AG04450 (cell line): ENCODE data around the gene ERCC5. TPM values are rescaled to one million over a fixed set of nuclear protein-coding genes. Genes with fewer than 3 reads are reported as not detected.
A peak's percentile ranks its signal among the peaks of the same experiment; 100 is the strongest.

ENCODE experiments used
- CTCF ChIA-PET: fragments of 300-600, 350-600 bp; formaldehyde crosslinking; extraction: SDS; loops from one replicate; lab custom pipeline; 2022; ENCODE audit warnings: antibody characterized with exemption, inconsistent platforms; lab: Charles Lee
- POLR2A ChIA-PET: fragments of 350-600 bp; formaldehyde crosslinking; extraction: SDS; loops from one replicate; lab custom pipeline; 2021; ENCODE audit warnings: antibody characterized with exemption, inconsistent platforms; lab: Yijun Ruan, JAX
- DNase-seq: peaks from one replicate; pipeline ENCODE4 v3.0.0-alpha.2; 2011; ENCODE audit warnings: low read depth, low spot score
- H3K27ac ChIP-seq: one replicate; pipeline ENCODE4 v1.5.1; 2012; ENCODE audit warnings: low read depth, low read length, control low read depth
- H3K27me3 ChIP-seq: one replicate; pipeline ENCODE4 v1.6.0; 2012; ENCODE audit warnings: low read length; ENCODE audit not compliant: control insufficient read depth, insufficient read depth
- H3K4me3 ChIP-seq: 2 replicates; pipeline ENCODE4 v1.5.1; 2011; ENCODE audit warnings: mild to moderate bottlenecking, low read depth, low read length, control low read depth
- H3K9me3 ChIP-seq: 2 replicates; pipeline ENCODE4 v1.5.1; 2012; ENCODE audit warnings: low read length; ENCODE audit not compliant: control insufficient read depth, insufficient read depth
- CTCF ChIP-seq: IDR thresholded peaks from 2 replicates; pipeline ENCODE4 v1.5.1; 2011; ENCODE audit warnings: low read depth, low read length, control low read depth, inconsistent platforms
- polyA plus RNA-seq: library from polyadenylated mRNA; depleted of rRNA; stranded (reverse); fragments of >200 nt; gene quantifications from 2 replicates; pipeline ENCODE4 v1.2.3, GENCODE V29; 2011

ERCC5 gene
- polyA plus RNA-seq, 1 experiment: 47.6 TPM

- H3K9me3 ChIP-seq: no peaks in the 10 kb centered on the region
- TF ChIP-seq CTCF: no peak
- ChIA-PET CTCF (interaction anchor here (1.3 kb wide), 1 partner anchor 8 kb away, joined by 8 read pairs; no protein-coding TSS in a partner anchor), POLR2A (no interaction called here)
- no peak overlapping the region for H3K4me3 ChIP-seq
- no peaks in the 10 kb centered on the region for H3K27me3 ChIP-seq
- H3K27ac ChIP-seq: no peak overlapping the region
- DNase-seq: peak; percentile 30
Observed at GRCh38 chr13:102878481-102878880, 32.6 kb downstream of the ERCC5 start.

- Histone ChIP-seq H3K27ac (no peak overlapping the region), H3K4me3 (no peak overlapping the region), H3K9me3 (no peaks in the 10 kb centered on the region), H3K27me3 (no peaks in the 10 kb centered on the region)
- ChIA-PET CTCF (interaction anchor here (3.5 kb wide), 1 partner anchor 10 kb away, joined by 37 read pairs; no protein-coding TSS in a partner anchor), POLR2A (no interaction called here)
- DNase-seq: no peak
- no peak for TF ChIP-seq CTCF
Observed at GRCh38 chr13:102879793-102880499, 34.1 kb downstream of the ERCC5 start.

GRCh38 chr13:102881819-102882686, 36.2 kb downstream of the ERCC5 start:
- Histone ChIP-seq H3K27me3 (no peaks in the 10 kb centered on the region), H3K27ac (no peak overlapping the region), H3K9me3 (no peaks in the 10 kb centered on the region), H3K4me3 (no peak overlapping the region)
- POLR2A ChIA-PET: no interaction called here
- no peak for DNase-seq
- CTCF ChIA-PET: interaction anchor here (1.0 to 3.5 kb wide), 3 partner anchors 9 to 34 kb away, joined by 3 to 37 read pairs (median 4); no protein-coding TSS in a partner anchor
- no peak for TF ChIP-seq CTCF

GRCh38 chr13:102892503-102892902, 46.7 kb downstream of the ERCC5 start:
- CTCF ChIA-PET: interaction anchor here (0.6 to 1.0 kb wide), 2 partner anchors 8 to 22 kb away, joined by 3 to 5 read pairs; no protein-coding TSS in a partner anchor
- TF ChIP-seq CTCF: no peak
- Histone ChIP-seq H3K4me3 (no peak overlapping the region), H3K27me3 (no peaks in the 10 kb centered on the region), H3K9me3 (no peaks in the 10 kb centered on the region), H3K27ac (no peak overlapping the region)
- POLR2A ChIA-PET: no interaction called here
- DNase-seq: no peak
